ENCODE measurements around the gene CA6.
"Not testable (repeated sequence)": the region's sequence is repeated elsewhere in the genome, so short reads cannot be mapped to it uniquely, and the experiment has no call there.

CA6 gene

DNA sequence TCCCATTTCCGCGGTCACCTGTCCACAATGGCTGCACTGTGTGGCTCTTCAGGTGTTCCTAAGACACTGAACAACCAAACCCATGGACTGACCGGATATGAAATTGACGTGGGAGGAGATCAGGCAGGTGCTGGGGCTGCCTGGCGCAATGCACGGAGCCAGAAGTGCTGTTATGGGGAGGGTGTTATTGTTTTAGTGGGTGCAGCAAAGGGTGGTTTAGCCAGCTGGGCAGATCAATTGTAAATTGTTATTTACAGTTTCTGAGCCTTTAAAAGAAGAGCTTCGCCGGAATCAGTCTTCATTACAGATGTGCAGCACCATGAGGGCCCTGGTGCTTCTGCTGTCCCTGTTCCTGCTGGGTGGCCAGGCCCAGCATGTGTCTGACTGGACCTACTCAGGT, at the start of gene CA6:
Gene CA6, plus strand, starts transcription at position 301 of the 400 bp plus-strand sequence. Its CDS starts 19 bp downstream, at position 320.
- DNase-seq, result no peak

DNA sequence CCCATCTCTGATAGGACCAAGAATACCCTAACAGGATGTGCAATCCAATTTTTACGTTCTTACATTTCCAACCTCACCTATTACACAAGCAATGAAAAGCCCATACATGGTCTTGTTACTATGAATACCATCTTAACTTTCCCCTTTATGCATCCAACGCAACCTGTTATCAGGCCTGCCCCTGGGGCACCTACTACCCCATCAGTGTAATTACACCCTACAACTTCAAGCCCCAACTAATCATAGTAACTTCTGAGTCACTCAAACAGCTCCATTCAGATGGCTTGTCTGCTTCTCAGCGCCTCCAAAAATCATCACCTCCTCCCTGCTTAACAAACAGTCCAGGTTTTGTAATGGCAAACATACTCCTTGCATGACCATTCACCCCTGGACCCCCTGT, 48.9 kb upstream of the CA6 start:
- DNase-seq, result not testable (repeated sequence)

DNA sequence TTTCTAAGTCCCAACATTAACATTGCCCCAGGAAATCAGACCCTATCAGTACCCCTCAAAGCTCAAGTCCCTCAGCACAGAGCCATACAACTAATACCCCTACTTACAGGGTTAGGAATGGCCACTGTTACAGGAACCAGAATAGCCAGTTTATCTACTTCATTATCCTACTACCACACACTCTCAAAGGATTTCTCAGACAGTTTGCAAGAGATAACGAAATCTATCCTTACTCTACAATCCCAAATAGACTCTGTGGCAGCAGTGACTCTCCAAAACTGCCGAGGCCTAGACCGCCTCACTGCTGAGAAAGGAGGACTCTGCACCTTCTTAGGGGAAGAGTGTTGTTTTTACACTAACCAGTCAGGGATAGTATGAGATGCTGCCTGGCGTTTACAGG, 48.2 kb upstream of the CA6 start:
- DNase-seq, result not testable (repeated sequence)

DNA sequence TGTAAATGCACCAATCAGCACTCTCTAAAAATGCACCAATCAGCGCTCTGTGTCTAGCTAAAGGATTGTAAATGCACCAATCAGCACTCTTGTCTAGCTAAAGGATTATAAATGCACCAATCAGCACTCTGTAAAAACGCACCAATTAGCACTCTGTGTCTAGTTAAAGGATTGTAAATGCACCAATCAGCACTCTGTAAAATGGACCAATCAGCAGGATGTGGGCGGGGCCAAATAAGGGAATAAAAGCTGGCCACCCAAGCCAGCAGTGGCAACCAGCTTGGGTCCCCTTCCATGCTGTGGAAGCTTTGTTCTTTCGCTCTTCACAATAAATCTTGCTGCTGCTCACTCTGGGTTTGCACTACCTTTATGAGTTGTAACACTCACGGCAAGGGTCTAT, 47.2 kb upstream of the CA6 start:
- not testable (repeated sequence) for DNase-seq

DNA sequence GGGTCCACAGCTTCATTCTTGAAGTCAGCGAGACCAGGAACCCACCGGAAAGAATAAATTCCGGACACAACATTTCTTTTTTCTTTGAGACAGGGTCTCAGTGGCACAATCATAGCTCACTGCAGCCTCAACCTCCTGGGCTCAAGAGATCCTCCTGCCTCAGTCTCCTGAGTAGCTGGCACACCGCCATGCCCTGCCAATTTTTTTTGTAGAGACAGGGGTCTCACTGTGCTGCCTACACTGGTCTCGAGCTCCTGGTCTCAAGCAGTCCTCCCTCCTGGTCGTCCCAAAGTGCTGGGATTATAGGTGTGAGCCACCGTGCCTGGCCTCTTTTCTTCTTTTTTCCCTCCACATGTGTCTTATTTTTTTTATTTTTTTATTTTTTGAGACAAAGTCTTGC, 46.6 kb upstream of the CA6 start:
- DNase-seq, result no peak

DNA sequence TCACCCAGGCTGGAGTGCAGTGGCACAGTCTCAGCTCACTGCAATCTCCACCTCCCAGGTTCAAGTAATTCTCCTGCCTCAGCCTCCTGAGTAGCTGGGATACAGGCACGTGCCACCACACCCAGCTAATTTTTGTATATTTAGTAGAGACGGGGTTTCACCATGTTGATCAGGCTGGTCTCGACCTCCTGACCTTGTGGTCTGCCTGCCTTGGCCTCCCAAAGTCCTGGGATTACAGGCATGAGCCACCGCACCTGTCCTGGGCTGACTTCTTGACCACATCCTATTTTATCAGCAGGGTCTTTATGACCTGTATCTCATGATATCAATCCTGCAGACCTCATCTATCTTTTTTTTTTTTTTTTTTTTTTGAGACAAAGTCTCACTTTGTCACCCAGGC, 45.0 kb upstream of the CA6 start:
- DNase-seq, result not testable (repeated sequence)

DNA sequence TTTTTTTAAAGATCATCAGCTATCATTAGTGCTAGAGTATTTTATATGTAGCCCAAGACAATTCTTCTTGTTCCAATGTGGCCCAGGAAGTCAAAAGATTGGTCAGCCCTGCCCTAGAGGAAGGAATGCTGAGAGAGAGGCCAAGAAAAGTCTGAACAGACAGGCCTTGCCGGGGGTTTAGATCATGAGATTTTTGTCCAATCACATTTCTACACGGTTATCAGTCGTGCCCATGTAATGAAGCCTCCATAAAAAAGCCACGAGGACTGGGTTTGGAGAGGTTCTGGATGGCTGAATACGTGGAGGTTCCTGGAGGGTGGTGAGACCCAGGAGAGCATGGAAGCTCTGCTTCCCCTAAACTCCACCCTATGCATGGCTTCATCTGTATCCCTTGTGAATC, 42.9 kb upstream of the CA6 start:
- no peak for DNase-seq

DNA sequence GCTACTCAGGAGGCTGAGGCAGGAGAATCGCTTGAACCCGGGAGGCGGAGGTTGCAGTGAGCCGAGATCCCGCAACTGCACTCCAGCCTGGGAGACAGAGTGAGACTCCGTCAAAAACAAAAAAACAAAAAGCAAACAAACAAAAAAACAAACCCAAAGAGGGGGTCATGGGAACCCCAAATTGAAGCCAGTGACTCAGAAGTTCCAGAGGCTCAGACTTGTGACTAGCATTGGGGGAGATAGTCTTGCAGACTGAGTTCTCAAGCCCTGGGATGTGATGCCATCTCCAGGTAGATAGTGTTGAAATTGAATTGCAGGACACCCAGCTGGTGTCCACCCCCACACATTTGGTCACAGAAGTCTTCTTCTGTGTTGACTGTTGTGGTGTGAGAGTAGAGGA, 42.3 kb upstream of the CA6 start:
- no peak for DNase-seq

DNA sequence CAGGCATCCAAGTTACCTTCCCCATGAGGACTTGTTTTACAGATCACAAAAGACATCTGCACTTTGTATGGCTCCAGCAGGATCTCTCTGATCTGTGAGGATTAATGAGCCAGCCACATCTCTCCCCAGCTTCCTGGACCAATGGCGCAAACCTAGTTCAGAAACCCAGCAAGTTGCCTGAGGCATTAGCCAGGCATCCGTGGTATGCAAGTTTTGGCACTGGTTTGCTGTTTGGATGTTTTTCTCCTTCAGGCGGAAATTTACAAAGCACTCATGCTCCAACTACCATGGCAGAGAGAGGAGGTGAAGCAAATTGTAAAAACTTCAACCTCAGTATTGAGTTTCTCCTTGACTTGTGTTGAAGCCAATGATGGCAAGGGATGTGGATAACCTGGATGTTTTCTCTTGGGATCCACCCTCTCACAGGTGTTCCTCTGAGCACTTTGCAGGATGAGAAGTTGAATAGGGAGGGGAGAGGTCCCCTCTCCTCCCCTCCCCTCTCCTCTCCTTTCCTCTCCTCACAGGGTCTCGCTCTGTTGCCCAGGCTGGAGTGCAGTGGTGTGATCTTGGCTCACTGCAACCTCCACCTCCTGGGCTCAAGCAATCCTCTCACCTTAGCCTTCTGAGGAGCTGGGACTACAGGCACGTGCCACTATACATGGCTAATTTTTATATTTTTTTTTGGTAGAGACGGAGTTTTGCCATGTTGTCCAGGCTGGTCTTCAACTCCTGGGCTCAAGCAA, 41.6 kb upstream of the CA6 start:
- peak; percentile 90 for DNase-seq

DNA sequence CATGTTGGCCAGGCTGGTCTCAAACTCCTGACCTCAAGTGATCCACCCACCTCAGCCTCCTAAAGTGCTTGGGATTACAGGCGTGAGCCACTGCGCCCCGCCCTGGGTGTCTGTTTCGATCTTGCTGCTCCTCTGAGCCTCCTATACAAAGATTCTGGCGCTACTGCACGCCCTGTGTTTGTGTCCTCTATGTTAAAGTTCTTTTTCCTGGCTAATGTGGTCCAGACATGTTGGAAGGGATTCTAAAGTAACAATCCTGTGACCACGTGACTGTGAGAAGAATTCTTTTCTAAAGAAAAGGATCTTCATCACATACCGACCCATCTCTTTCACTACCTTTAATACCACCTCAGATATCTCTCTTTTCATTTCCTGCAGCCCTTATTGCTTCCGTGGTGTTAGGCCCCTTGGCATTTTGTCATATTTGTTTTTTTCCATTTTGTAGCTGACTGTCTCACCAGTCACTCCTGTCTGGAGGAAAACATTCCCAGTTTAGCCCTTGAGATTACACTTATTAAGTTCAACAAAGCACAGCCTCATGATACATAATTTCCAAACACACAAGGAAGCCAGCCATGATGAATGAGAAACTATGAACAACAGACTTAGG, 40.0 kb upstream of the CA6 start:
- no peak for DNase-seq

DNA sequence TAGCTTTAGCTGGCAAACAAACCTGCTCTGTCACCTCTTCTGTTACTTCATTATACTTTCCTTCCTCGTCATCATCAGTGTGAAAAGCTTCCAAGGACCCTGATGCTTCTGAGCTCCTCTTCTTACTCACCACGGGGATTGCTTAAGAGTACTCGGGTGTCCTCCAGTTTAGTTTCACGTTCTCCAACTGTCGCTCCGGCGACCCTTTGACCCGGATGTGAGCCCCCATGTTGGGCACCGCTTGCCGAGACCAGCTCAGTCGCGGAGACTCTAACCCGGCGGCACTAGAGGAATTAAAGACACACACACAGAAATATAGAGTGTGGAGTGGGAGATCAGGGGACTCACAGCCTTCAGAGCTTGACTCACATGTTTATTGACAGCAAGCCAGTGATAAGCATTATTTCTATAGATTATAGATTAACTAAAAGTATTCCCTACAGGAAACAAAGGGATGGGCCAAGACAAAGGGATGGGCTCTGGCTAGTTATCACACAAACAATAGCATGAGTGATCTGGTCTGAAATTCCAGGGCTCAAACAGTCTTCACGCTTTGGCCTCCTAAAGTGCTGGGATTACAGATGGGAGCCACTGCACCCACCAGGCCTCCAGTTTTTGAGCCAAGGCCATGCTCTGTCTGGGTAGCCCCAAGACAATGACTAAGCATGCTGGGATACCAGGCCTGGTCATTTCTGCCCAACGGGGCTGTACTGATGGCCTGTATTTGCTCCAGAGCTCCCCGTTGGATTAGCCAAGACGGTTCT, 37.1 kb upstream of the CA6 start:
- DNase-seq, result no peak

DNA sequence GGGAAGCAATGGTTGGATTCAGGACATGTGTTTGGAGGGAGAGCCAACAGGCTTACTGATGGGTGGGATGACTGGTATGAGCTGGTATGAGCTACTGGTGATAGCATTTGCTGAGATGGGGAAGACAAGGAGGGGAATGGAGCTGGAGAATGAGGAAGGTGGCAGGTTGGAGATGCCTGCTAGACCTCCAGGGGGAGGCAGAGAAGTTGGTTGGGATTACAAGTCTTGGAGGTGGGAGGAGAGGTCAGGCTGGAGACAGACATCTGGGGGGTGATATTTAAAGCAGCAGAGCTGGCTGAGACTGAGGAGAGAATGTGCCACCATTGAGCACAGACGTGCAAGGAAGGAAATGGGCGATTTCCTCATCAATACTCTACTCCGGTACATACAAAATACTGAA, 35.3 kb upstream of the CA6 start:
- DNase-seq, result no peak

DNA sequence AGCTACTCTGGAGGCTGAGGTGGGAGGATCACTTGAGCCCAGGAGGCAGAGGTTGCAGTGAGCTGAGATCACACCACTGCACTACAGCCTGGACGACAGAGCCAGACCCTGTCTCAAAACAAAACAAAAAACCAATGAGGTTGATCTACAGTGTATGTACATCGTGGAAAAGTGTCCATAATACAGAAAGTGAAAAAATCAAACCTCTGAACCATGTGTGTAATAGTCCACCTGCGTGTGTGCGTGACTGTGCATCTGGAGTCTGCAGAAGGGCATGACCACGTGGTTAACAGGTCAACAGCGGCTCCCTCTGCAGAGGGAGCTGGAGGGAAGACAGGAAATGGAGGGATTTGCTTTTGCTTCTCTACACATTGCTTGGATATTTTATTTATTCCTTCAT, 34.8 kb upstream of the CA6 start:
- DNase-seq, result no peak

DNA sequence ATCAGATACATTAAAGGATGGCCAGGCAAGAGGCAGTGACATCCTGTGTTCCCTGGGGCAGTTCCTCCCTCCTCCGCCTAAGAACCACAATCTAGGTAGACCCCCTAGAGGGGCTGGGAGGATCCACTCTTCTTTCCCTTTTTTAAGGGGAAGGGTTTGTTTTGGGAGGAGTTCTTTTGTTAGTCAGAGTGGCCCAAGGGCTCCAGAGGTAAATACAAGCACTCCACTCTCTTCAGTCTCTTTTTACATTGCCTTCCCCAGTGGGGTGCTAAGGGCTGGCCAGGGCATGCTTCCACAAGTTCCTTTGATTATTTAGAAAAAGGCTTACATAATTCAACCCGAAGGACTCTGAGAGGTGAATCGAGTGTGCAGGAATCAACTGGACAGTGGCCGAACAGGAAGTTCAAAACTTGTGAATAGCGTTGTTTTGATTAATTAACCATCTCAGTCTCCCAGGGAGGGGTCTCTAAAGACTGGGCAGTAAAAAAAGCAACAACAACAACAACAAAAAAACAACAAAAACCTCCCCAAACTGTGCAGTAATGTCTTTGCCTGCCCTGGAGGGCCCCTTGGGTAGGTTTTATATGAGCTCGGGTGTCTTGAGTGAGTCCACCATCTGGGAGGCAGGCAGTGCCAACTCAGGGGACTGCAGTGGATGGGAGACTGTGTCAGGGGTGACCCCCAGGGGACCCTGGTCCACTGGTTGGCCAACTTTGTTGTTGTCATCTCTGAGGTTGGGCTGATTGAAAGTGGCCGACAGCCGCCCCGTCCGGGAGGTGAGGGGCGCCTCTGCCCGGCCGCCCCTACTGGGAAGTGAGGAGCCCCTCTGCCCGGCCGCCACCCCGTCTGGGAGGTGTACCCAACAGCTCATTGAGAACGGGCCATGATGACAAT, 34.0 kb upstream of the CA6 start:
- DNase-seq, result no peak

DNA sequence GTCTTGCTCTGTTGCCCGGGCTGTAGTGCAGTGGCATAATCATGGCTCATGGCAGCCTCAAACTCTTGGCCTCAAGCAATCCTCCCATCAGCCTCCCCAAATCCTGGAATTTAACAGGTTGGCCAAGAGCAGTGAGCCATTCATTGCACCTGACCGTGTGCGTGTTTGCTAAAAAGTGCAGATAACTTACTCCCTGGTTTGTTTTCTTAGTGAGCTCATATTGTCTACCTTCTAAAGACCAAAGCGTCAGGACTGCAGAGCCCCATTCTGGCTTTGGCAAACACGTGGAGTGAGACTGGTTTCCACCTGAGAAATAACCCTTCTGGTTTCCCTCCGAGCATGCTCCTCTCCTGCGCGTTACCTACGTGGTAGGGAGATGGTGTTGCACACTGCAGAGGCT, 32.2 kb upstream of the CA6 start:
- DNase-seq, result no peak

DNA sequence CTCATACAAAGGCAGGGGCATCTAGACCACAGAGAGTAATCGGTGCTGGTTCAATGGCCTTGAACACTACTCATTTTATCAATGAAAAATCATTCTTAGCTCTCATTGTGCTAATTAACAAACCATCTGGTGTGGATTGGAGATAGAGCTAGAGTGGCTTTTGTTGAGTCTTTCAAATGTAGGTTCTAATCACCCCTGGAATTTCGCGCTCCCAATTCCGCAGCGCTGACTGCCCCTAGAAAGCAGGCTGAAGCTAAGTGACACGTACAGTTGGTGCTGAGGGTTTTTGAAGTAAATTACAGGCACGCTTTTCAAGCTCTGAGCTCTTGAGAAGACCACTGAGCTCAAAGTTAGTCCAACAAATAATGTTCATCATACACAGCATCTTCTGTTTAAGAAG, 31.2 kb upstream of the CA6 start:
- DNase-seq, result no peak

DNA sequence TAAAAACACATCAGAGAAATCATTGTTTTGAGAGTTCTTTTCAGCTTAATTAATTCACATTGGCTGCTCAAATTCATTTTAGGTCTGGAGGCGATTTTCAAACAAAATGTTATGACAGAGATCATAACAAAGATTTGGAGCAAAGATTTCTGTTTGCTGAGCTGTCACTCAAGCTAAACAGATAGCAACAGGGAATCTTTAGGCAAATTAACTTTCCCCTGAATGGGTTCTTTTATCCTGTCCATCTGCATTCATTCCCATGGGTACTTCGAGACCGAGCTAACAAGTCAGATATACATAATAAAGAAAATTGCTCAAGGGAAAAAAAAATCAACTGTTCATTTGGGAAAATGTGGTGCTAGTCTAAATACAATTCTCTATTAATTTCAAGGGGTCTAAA, 30.2 kb upstream of the CA6 start:
- no peak for DNase-seq

DNA sequence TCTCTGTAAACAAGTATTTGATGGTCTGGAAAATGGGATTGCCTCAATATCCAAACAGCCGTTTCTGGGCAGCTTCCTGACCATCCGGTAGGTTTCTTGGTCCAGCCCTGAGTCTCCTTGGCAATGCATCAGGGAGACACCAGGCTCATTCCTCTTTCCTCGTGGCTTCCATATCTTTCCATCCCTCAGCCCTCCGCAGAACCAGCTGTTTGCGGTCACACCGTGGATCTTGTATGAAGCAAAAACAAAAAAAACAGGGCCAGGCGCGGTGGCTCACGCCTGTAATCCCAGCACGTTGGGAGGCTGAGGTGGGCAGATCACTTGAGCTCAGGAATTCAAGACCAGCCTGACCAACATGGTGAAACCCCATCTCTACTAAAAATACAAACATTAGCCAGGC, 28.1 kb upstream of the CA6 start:
- not testable (repeated sequence) for DNase-seq

DNA sequence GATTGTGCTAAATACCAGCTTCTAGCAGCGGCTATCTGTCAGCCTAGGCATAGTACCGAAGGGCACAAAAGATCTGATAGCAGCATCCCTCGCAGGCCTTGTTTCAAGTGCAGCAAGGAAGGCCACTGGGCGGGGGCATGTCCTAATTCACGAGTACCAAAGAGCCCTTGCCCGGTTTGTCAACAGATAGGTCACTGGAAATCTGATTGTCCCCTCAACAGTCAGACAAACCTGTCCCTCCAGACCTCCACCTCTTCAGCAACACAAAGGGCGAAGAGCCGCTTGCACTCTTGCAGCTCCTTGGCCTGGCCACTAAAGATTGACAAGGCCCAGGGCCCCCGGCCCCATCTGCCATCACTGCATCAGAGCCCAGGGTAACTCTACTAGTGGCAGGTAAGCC, 22.7 kb upstream of the CA6 start:
- no peak for DNase-seq

DNA sequence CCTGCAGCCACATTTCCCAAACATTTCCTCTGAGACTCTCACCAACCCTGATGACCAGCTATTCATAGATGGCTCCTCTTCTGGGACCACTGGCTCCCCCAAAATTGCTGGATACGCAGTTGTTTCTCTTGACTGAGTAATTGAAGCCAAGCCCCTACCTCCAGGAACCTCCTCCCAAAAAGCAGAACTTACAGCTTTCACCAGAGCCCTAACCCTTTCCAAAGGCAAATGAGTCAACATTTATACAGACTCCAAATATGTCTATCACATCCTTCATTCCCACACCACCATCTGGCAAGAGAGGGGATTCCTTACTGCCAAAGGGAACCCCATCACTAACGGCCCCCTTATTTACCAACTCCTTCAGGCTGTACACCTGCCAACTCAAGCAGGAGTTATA, 20.3 kb upstream of the CA6 start:
- DNase-seq, result no peak

DNA sequence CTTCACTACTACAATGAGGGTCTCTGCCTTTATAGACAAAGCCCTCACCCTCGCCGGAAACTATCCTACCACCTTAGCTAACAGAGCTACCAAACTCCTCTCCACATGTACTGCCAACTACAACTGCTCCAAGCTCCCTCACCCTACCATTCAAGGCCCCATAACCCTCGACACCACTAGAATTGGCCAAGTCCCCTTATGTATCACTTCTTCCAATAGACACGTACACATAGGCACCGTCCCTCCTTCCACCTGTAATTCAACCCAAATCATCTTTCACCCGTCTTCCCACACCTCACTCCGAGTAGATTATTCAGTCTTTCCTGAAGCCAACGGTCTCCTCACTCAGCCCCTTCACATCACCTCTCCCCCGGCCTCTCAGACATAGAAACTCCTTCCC, 19.7 kb upstream of the CA6 start:
- DNase-seq, result no peak

DNA sequence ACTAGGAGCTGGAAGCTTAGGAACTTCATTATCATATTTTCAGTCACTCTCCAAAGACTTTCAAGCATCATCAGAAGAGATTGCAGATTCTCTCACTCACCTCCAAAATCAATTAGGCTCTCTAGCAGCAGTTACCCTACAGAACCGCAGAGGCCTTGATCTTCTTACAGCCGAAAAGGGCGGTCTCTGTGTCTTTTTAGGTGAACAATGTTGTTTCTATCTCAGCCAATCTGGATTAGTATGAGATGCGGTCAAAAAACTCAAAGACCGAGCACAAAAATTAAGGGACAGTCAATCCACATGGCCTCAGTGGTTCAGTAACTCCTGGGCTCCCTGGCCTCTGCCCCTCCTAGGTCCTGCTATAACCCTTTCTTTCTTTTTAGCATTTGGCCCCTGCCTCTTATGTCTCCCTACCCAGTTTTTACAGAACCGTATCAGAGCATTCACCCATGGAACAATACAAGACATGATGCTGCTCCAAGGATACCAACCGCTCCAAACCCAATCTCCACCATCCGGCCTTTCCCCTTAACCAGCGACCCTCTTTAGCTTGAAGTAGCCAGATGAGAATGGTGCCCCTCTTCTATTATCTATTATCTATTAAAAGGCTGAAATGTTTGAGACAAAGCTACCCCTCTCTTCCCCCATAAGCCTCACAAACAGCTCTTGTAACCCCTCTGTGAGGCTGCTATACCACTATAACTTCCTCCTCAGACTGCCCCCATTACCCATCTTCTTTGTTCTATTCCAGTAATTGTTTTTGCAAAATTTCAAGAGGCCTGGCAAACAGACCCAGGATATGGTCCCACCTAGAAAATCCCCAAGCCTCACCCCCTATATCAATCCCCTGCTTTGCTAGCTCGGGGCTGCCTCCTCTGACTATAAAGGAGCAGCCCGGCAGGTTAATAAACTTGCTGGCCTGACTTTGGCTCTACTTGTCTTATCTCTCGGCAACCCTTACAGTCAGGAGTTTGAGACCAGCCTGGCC, 18.7 kb upstream of the CA6 start:
- DNase-seq, result no peak
